H1 (cell line): ENCODE measurements around the gene CRLF3. TPM values are rescaled to one million over a fixed set of nuclear protein-coding genes. Genes with fewer than 3 reads are reported as not detected.
"Not testable (repeated sequence)": the region's sequence is repeated elsewhere in the genome, so short reads cannot be mapped to it uniquely, and the experiment has no call there.

Experiments
- CTCF ChIA-PET: fragments of 300-600 bp; sonication (Branson Sonifier 250); formaldehyde crosslinking; loops from one replicate; lab custom pipeline; 2021; ENCODE audit not compliant: partially characterized antibody; lab: Charles Lee
- POLR2A ChIA-PET: fragments of 300-600 bp; sonication (Branson Sonifier 250); formaldehyde crosslinking; loops from one replicate; lab custom pipeline; 2021; ENCODE audit warnings: inconsistent platforms; ENCODE audit not compliant: partially characterized antibody; lab: Charles Lee
- DNase-seq, 2 experiments: peaks; one replicate each; pipeline versions ENCODE4 v3.0.0 to v3.0.0-alpha.2; 2010 to 2022; ENCODE audit warnings: low spot score in 2 of 2, low read depth in 1 of 2, mixed read lengths in 1 of 2
- FAIRE-seq: peaks from 2 replicates; lab custom pipeline; 2011; peaks lifted over from hg19 to GRCh38; lab: Jason Lieb, UNC
- H2AFZ ChIP-seq: 2 replicates; pipeline ENCODE4 v1.8.1; 2012; ENCODE audit warnings: low read length, inconsistent platforms
- H2AK5ac ChIP-seq: 2 replicates; pipeline ENCODE4 v1.6.1; 2013; ENCODE audit warnings: low read depth, low read length
- H2BK120ac ChIP-seq: replicated peaks from 2 replicates; pipeline ENCODE3; 2013; ENCODE audit warnings: low read depth, low read length, inconsistent platforms
- H2BK12ac ChIP-seq: 2 replicates; pipeline ENCODE4 v1.6.1; 2013; ENCODE audit warnings: low read depth, low read length
- H2BK15ac ChIP-seq: 2 replicates; pipeline ENCODE4 v1.6.1; 2013; ENCODE audit warnings: low read length
- H2BK20ac ChIP-seq: 2 replicates; pipeline ENCODE4 v1.6.1; 2013; ENCODE audit warnings: low read length
- H2BK5ac ChIP-seq: 2 replicates; pipeline ENCODE4 v1.6.1; 2013; ENCODE audit warnings: low read depth, low read length
- H3K14ac ChIP-seq: 2 replicates; pipeline ENCODE4 v1.6.1; 2013; ENCODE audit warnings: inconsistent platforms; ENCODE audit not compliant: insufficient read length
- H3K18ac ChIP-seq: 2 replicates; pipeline ENCODE4 v1.6.1; 2013; ENCODE audit warnings: low read length; ENCODE audit errors: extremely low read depth
- H3K23ac ChIP-seq: 2 replicates; pipeline ENCODE4 v1.6.1; 2013; ENCODE audit warnings: inconsistent platforms; ENCODE audit not compliant: insufficient read length
- H3K23me2 ChIP-seq: 2 replicates; pipeline ENCODE4 v1.6.1; 2013; ENCODE audit warnings: low read depth, low read length
- H3K27ac ChIP-seq: 2 replicates; pipeline ENCODE4 v1.6.1; 2011; ENCODE audit warnings: low read depth, low read length, inconsistent platforms
- H3K27me3 ChIP-seq, 4 experiments: replicated peaks in 1 of 4; 1 replicate in 1 of 4; 2 replicates in 3 of 4; pipeline versions ENCODE4 v1.6.1 to v1.8.1; 2011 to 2013; ENCODE audit warnings: low read length in 3 of 4, mild to moderate bottlenecking in 3 of 4, inconsistent platforms in 2 of 4, mixed read lengths in 2 of 4, moderate library complexity in 1 of 4; ENCODE audit not compliant: control insufficient read depth in 3 of 4, insufficient read depth in 3 of 4; ENCODE audit errors: extremely low read depth in 1 of 4
- H3K36me3 ChIP-seq, 4 experiments: 2 replicates each; pipeline versions ENCODE4 v1.6.1 to v1.8.1; 2011 to 2013; ENCODE audit warnings: mild to moderate bottlenecking in 4 of 4, low read length in 3 of 4, moderate library complexity in 2 of 4, control low read depth in 1 of 4, inconsistent platforms in 1 of 4; ENCODE audit not compliant: insufficient read depth in 4 of 4, control insufficient read depth in 2 of 4
- H3K4ac ChIP-seq: replicated peaks from 2 replicates; pipeline ENCODE3; 2013; ENCODE audit warnings: low read length, low read depth, mixed read lengths, inconsistent platforms; ENCODE audit not compliant: insufficient read length
- H3K4me1 ChIP-seq, 4 experiments: replicated peaks in 1 of 4; 1 replicate in 1 of 4; 2 replicates in 3 of 4; pipeline versions ENCODE4 v1.6.1 to v1.8.1; 2011 to 2013; ENCODE audit warnings: low read length in 3 of 4, inconsistent platforms in 2 of 4, mixed read lengths in 1 of 4; ENCODE audit not compliant: insufficient read depth in 4 of 4, control insufficient read depth in 3 of 4
- H3K4me2 ChIP-seq, 2 experiments: 2 replicates each; pipeline versions ENCODE4 v1.6.1 to v1.8.1; 2011 to 2013; ENCODE audit warnings: low read depth in 2 of 2, low read length in 2 of 2, control low read depth in 1 of 2, inconsistent platforms in 1 of 2, mild to moderate bottlenecking in 1 of 2; ENCODE audit not compliant: insufficient read depth in 1 of 2
- H3K4me3 ChIP-seq, 4 experiments: fragments of 200-600, 300-600 bp in 1 of 4; sonication (generic), shearing (Covaris generic), sonication (Bioruptor Twin) in 1 of 4; 2 replicates each; pipeline versions ENCODE4 v1.5.1 to v1.8.1; 2011 to 2016; ENCODE audit warnings: low read length in 4 of 4, low read depth in 3 of 4, control low read depth in 2 of 4, inconsistent platforms in 2 of 4, mild to moderate bottlenecking in 2 of 4, mixed read lengths in 1 of 4, moderate library complexity in 1 of 4; ENCODE audit not compliant: insufficient read depth in 2 of 4; ENCODE audit errors: extremely low read depth in 1 of 4
- H3K56ac ChIP-seq: replicated peaks from 2 replicates; pipeline ENCODE3; 2013; ENCODE audit warnings: low read depth, mild to moderate bottlenecking, mixed read lengths, low read length, inconsistent platforms; ENCODE audit not compliant: insufficient read length
- H3K79me1 ChIP-seq: 2 replicates; pipeline ENCODE4 v1.6.1; 2013; ENCODE audit warnings: low read depth, low read length, control low read depth
- H3K79me2 ChIP-seq, 2 experiments: 2 replicates each; pipeline versions ENCODE4 v1.6.1 to v1.8.1; 2012 to 2013; ENCODE audit warnings: low read length in 2 of 2, mild to moderate bottlenecking in 2 of 2, inconsistent platforms in 1 of 2; ENCODE audit not compliant: insufficient read depth in 2 of 2, control insufficient read depth in 1 of 2
- H3K9ac ChIP-seq, 4 experiments: replicated peaks in 1 of 4; 1 replicate in 1 of 4; 2 replicates in 3 of 4; pipeline versions ENCODE4 v1.6.1 to v1.8.1; 2011 to 2013; ENCODE audit warnings: low read depth in 3 of 4, low read length in 3 of 4, control low read depth in 2 of 4, mild to moderate bottlenecking in 2 of 4, moderate library complexity in 2 of 4, inconsistent platforms in 1 of 4; ENCODE audit errors: extremely low read depth in 1 of 4
- H3K9me3 ChIP-seq, 2 experiments: 2 replicates each; pipeline versions ENCODE4 v1.6.1 to v1.8.1; 2012 to 2013; ENCODE audit warnings: mild to moderate bottlenecking in 2 of 2, moderate library complexity in 2 of 2, control low read depth in 1 of 2, inconsistent platforms in 1 of 2, low read depth in 1 of 2, low read length in 1 of 2, mixed read lengths in 1 of 2; ENCODE audit not compliant: insufficient read depth in 2 of 2
- H4K20me1 ChIP-seq, 2 experiments: replicated peaks in 1 of 2; 2 replicates each; pipeline versions ENCODE3 to v1.8.1; 2011 to 2013; ENCODE audit warnings: inconsistent platforms in 2 of 2, low read length in 2 of 2, mild to moderate bottlenecking in 1 of 2; ENCODE audit not compliant: insufficient read depth in 2 of 2, control insufficient read depth in 1 of 2
- H4K5ac ChIP-seq: 2 replicates; pipeline ENCODE4 v1.6.1; 2013; ENCODE audit warnings: low read length, low read depth, mixed read lengths, inconsistent platforms; ENCODE audit not compliant: insufficient read length
- H4K8ac ChIP-seq: 2 replicates; pipeline ENCODE4 v1.8.0; 2013; ENCODE audit warnings: mild to moderate bottlenecking, moderate library complexity, low read length, inconsistent platforms; ENCODE audit not compliant: insufficient read depth; ENCODE audit errors: extremely low read depth
- H4K91ac ChIP-seq: replicated peaks from 2 replicates; pipeline ENCODE3; 2013; ENCODE audit warnings: low read length, mixed read lengths, inconsistent platforms; ENCODE audit not compliant: insufficient read length
- BRCA1 ChIP-seq: IDR thresholded peaks from 2 replicates; pipeline ENCODE4 v1.6.1; 2012; ENCODE audit warnings: low read depth, low read length, improper control_type of control experiment
- HDAC2 ChIP-seq, 2 experiments: fragments of 300-600 bp in 1 of 2; sonication (generic) in 1 of 2; IDR thresholded peaks; 2 replicates each; pipeline ENCODE4 v1.6.1; 2011 to 2012; ENCODE audit warnings: low read depth in 2 of 2, low read length in 2 of 2, mild to moderate bottlenecking in 2 of 2, moderate library complexity in 2 of 2, borderline replicate concordance in 1 of 2, inconsistent platforms in 1 of 2
- WGBS, 2 experiments: shearing (Covaris generic) in 1 of 2; methylation state at CpG; one replicate each; pipeline versions ENCODE4 v1.1.6 to v1.1.7; 2013 to 2015; ENCODE audit warnings: low lambda C conversion rate in 2 of 2, mixed read lengths in 2 of 2, inconsistent platforms in 1 of 2, low coverage in 1 of 2, missing lambda C conversion rate in 1 of 2; ENCODE audit not compliant: insufficient replicate concordance in 2 of 2, insufficient coverage in 1 of 2, insufficient read length in 1 of 2; ENCODE audit errors: extremely low coverage in 1 of 2, missing lambda C conversion rate in 1 of 2; 5-methylcytosine and 5-hydroxymethylcytosine counted together
- polyA plus RNA-seq, 7 experiments: library from polyadenylated mRNA; depleted of rRNA in 3 of 7; stranded (reverse) in 5 of 7; unstranded in 2 of 7; fragments of >200 nt in 5 of 7; fragments of 200-250 nt in 2 of 7; gene quantifications; 1 replicate in 5 of 7; 2 replicates in 1 of 7; 4 replicates in 1 of 7; pipeline versions ENCODE4 v1.2.1 to v1.2.3, GENCODE V29; 2011 to 2013; ENCODE audit warnings: missing spikeins in 2 of 7, mixed read lengths in 2 of 7
- total RNA-seq: library from RNA; stranded (reverse); fragmentation: NEBNext Ultra II Directional; extraction: Animal tissue kit (Norgen Biotek cat#: 25700); gene quantifications from 2 replicates; pipeline ENCODE4 v1.2.1, GENCODE V29; 2021

Gene CRLF3
- total and polyA plus RNA-seq, 2 of the 8 experiments (the other 6 are each of a cell fraction or from before 2014, with no cell fraction given): 12.7 to 22.7 TPM

DNA sequence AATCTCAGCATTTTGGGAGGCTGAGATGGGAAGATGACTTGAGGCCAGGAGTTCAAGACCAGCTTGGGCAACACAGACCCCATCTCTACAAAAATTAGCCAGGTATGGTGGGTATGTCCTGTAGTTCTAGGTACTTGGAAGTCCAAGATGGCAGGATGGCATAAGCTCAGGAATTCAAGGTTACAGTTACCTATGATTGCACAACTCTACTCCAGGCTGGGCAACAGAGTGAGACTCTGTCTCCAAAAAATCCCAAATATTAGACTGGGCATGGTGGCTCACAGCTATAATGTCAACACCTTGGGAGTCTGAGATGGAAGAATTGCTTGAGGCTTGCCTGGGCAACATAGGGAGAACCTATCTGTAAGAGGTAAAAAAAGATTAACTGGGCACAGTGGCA is 63.4 kb downstream of the CRLF3 start:
- no peak for FAIRE-seq

GRCh38 chr17:30753291-30753690 is 71.2 kb downstream of the CRLF3 start:
- H3K4ac ChIP-seq, CTCF ChIA-PET, FAIRE-seq, H4K91ac ChIP-seq, H3K23ac ChIP-seq, H3K56ac ChIP-seq, H2BK12ac ChIP-seq, H2BK120ac ChIP-seq, H2BK20ac ChIP-seq, H4K8ac ChIP-seq, H3K18ac ChIP-seq, H3K9me3 ChIP-seq, H3K27ac ChIP-seq, H3K4me1 ChIP-seq, H3K79me1 ChIP-seq, H4K5ac ChIP-seq, H3K4me2 ChIP-seq, H2AK5ac ChIP-seq, H2BK5ac ChIP-seq, H3K27me3 ChIP-seq, H3K4me3 ChIP-seq, H4K20me1 ChIP-seq, DNase-seq, H2BK15ac ChIP-seq, H3K14ac ChIP-seq, H3K23me2 ChIP-seq, H2AFZ ChIP-seq, H3K9ac ChIP-seq: not testable (repeated sequence)
- peaks cover 2 to 59% (median 11%) of the 10 kb centered on the region in 4 experiments; a peak in 6 of 8 replicates for H3K36me3 ChIP-seq
- 91% methylated on average over 10 of the region's 10 CpGs; no CpG with 5 or more reads in 1 of the 2 experiments for WGBS, 2 experiments
- peaks cover 3 to 45% of the 10 kb centered on the region in 2 experiments; a peak in 2 of 4 replicates for H3K79me2 ChIP-seq
- POLR2A ChIA-PET: interaction anchor here (0.9 to 1.0 kb wide), 2 partner anchors 15 to 30 kb away, joined by 3 read pairs; no protein-coding TSS in a partner anchor

More for the DNA sequence above, 63.4 kb downstream of the CRLF3 start:
- Histone ChIP-seq H2BK15ac (no peak overlapping the region), H3K9ac (no peak overlapping the region), H3K79me1 (no peaks in the 10 kb centered on the region), H2AFZ (no peak overlapping the region), H3K9me3 (no peaks in the 10 kb centered on the region), H3K4me3 (no peak overlapping the region), H4K8ac (no peak overlapping the region), H3K23me2 (no peaks in the 10 kb centered on the region), H3K27me3 (no peaks in the 10 kb centered on the region), H4K91ac (no peak overlapping the region), H2AK5ac (no peak overlapping the region), H2BK5ac (no peak overlapping the region), H2BK12ac (no peak overlapping the region), H2BK120ac (no peak overlapping the region), H3K14ac (no peak overlapping the region), H3K27ac (no peak overlapping the region), H3K36me3 (peaks cover 0 to 63% (median 10%) of the 10 kb centered on the region in 4 experiments; a peak in 4 of 8 replicates), H4K5ac (no peak overlapping the region), H2BK20ac (no peak overlapping the region), H3K79me2 (peaks cover 3 to 35% of the 10 kb centered on the region in 2 experiments; a peak in 2 of 4 replicates), H3K18ac (no peak overlapping the region), H4K20me1 (peaks cover 0 to 1% of the 10 kb centered on the region in 2 experiments), H3K23ac (no peak overlapping the region), H3K4ac (no peak overlapping the region), H3K4me2 (no peak overlapping the region), H3K4me1 (no peaks in the 10 kb centered on the region), H3K56ac (no peak overlapping the region)
- CTCF ChIA-PET: no interaction called here
- no peak for TF ChIP-seq BRCA1
- no peak for TF ChIP-seq HDAC2 (IDR thresholded peaks at IDR 0.05; ENCODE audit: borderline replicate concordance in 1 of 2, low read depth in 2 of 2, low read length in 2 of 2)
- DNase-seq: no peak
- POLR2A ChIA-PET: interaction anchor here (0.6 to 1.7 kb wide), 3 partner anchors 23 to 70 kb away, joined by 3 read pairs; no protein-coding TSS in a partner anchor
